ENCODE results near the gene TANGO6.

- TF ChIP-seq POLR2A (IDR thresholded peaks at IDR 0.05; ENCODE audit: low read length) = no peak
- TF ChIP-seq GATA1 (IDR thresholded peaks at IDR 0.05; ENCODE audit: low read depth, low read length) = no peak
Measured at GRCh38 chr16:68866933-68867332, 23.6 kb downstream of the TANGO6 start.
